HCT116 (cell line): ENCODE measurements around the gene IRF2. TPM values are rescaled to one million over a fixed set of nuclear protein-coding genes. Genes with fewer than 3 reads are reported as not detected.

Experiments
- ATAC-seq: fragments of 200-7000 bp; cut with Tn5 transposase; 2 replicates; pipeline ENCODE4 v1.9.1; 2020; ENCODE audit warnings: mild to moderate bottlenecking, moderate library complexity
- BruUV-seq: library from RNA; stranded (reverse); fragments of 400-500 nt; replicated peaks from 2 replicates; lab custom pipeline; 2021; lab: Mats Ljungman, UMichigan
- CTCF ChIA-PET: fragments of 300-600 bp; sonication (Branson Sonifier 250); formaldehyde crosslinking; loops from one replicate; lab custom pipeline; 2021; ENCODE audit warnings: antibody characterized with exemption; lab: Charles Lee
- POLR2A ChIA-PET: fragments of 300-600, 350-600 bp; sonication (Branson Sonifier 250); formaldehyde crosslinking; loops from one replicate; lab custom pipeline; 2021; ENCODE audit warnings: antibody characterized with exemption; lab: Charles Lee
- RAD21 ChIA-PET, 2 experiments: fragments of 300-600 bp; sonication (Branson Sonifier 250); formaldehyde crosslinking; loops; one replicate each; lab custom pipeline; 2023; ENCODE audit warnings: low total read pairs in 2 of 2; ENCODE audit not compliant: uncharacterized antibody in 2 of 2, unreplicated experiment in 2 of 2, low non-redundant PET in 1 of 2; lab: Charles Lee
- DNase-seq: peaks from one replicate; pipeline ENCODE4 v3.0.0-alpha.2; 2010; ENCODE audit warnings: low read depth, low spot score
- H2AFZ ChIP-seq: fragments of 200-600 bp; shearing (Covaris generic), sonication (generic); 2 replicates; pipeline ENCODE4 v1.6.1; 2017; ENCODE audit warnings: low read depth, mixed run types, mixed read lengths, antibody characterized with exemption, low read length; ENCODE audit not compliant: poor library complexity, severe bottlenecking
- H3K27ac ChIP-seq: 2 replicates; pipeline ENCODE4 v1.5.1; 2012; ENCODE audit warnings: low read depth, low read length
- H3K27me3 ChIP-seq: fragments of 200-600 bp; sonication (generic); 2 replicates; pipeline ENCODE4 v1.6.1; 2016; ENCODE audit warnings: mixed run types, low read length, mixed read lengths; ENCODE audit not compliant: insufficient read depth
- H3K36me3 ChIP-seq, 2 experiments: fragments of 200-500 bp in 1 of 2; fragments of 200-600 bp in 1 of 2; sonication (Bioruptor generic) in 1 of 2; sonication (generic) in 1 of 2; 2 replicates each; pipeline versions ENCODE4 v1.5.1 to v1.6.1; 2014 to 2016; ENCODE audit warnings: low read length in 2 of 2, inconsistent platforms in 1 of 2, mixed read lengths in 1 of 2, mixed run types in 1 of 2; ENCODE audit not compliant: insufficient read depth in 2 of 2, control insufficient read depth in 1 of 2
- H3K4me1 ChIP-seq, 2 experiments: fragments of 200-600 bp in 1 of 2; sonication (generic) in 1 of 2; 2 replicates each; pipeline versions ENCODE4 v1.5.1 to v1.6.1; 2012 to 2017; ENCODE audit warnings: low read length in 2 of 2, inconsistent platforms in 1 of 2, mild to moderate bottlenecking in 1 of 2, mixed read lengths in 1 of 2, mixed run types in 1 of 2, moderate library complexity in 1 of 2; ENCODE audit not compliant: insufficient read depth in 2 of 2, control insufficient read depth in 1 of 2
- H3K4me2 ChIP-seq: fragments of 200-600 bp; sonication (generic); 2 replicates; pipeline ENCODE4 v1.6.1; 2017; ENCODE audit warnings: mixed run types, low read length, mixed read lengths
- H3K4me3 ChIP-seq, 2 experiments: fragments of 200-600 bp in 1 of 2; sonication (generic) in 1 of 2; replicated peaks in 1 of 2; 2 replicates each; pipeline ENCODE4 v1.5.1; 2011 to 2016; ENCODE audit warnings: low read length in 2 of 2, control low read depth in 1 of 2, low read depth in 1 of 2, mild to moderate bottlenecking in 1 of 2, mixed read lengths in 1 of 2, mixed run types in 1 of 2
- H3K79me2 ChIP-seq: fragments of 200-600 bp; sonication (generic); 2 replicates; pipeline ENCODE4 v1.6.1; 2017; ENCODE audit warnings: mild to moderate bottlenecking, mixed run types, low read length, moderate library complexity, mixed read lengths; ENCODE audit not compliant: insufficient read depth
- H3K9ac ChIP-seq: fragments of 200-600 bp; sonication (generic); 2 replicates; pipeline ENCODE4 v1.6.1; 2016; ENCODE audit warnings: low read length, mixed read lengths
- H3K9me2 ChIP-seq: fragments of 200-600 bp; sonication (generic), shearing (Covaris generic); 2 replicates; pipeline ENCODE4 v1.6.1; 2017; ENCODE audit warnings: mixed run types, mild to moderate bottlenecking, moderate library complexity; ENCODE audit not compliant: insufficient read depth
- H3K9me3 ChIP-seq, 2 experiments: fragments of 200-500 bp in 1 of 2; fragments of 200-600 bp in 1 of 2; sonication (Bioruptor generic) in 1 of 2; sonication (generic) in 1 of 2; 2 replicates each; pipeline ENCODE4 v1.6.1; 2014 to 2017; ENCODE audit warnings: low read length in 2 of 2, mixed read lengths in 2 of 2, inconsistent platforms in 1 of 2, low read depth in 1 of 2, mild to moderate bottlenecking in 1 of 2, mixed run types in 1 of 2, moderate library complexity in 1 of 2; ENCODE audit not compliant: control insufficient read depth in 1 of 2, insufficient read depth in 1 of 2
- H4K20me1 ChIP-seq: fragments of 200-600 bp; sonication (generic), shearing (Covaris generic); 2 replicates; pipeline ENCODE4 v1.6.1; 2017; ENCODE audit warnings: mixed run types, mild to moderate bottlenecking, moderate library complexity; ENCODE audit not compliant: insufficient read depth
- CEBPB ChIP-seq: IDR thresholded peaks from 2 replicates; pipeline ENCODE4 v1.6.1; 2012; ENCODE audit warnings: low read depth
- EGR1 ChIP-seq: IDR thresholded peaks from 2 replicates; pipeline ENCODE4 v1.6.1; 2012; ENCODE audit warnings: low read depth
- ELF1 ChIP-seq: IDR thresholded peaks from 2 replicates; pipeline ENCODE4 v1.6.1; 2012; ENCODE audit warnings: low read depth, borderline replicate concordance
- EZH2 ChIP-seq: fragments of 200-600 bp; sonication (generic); IDR thresholded peaks from 2 replicates; pipeline ENCODE4 v1.6.1; 2017; ENCODE audit warnings: antibody characterized with exemption, mixed run types
- JUND ChIP-seq: IDR thresholded peaks from 2 replicates; pipeline ENCODE4 v1.6.1; 2012
- POLR2A ChIP-seq: IDR thresholded peaks from 2 replicates; pipeline ENCODE4 v1.7.0; 2011; ENCODE audit warnings: borderline replicate concordance; ENCODE audit not compliant: insufficient read depth, insufficient read length; ENCODE audit errors: extremely low read depth
- RAD21 ChIP-seq: IDR thresholded peaks from 2 replicates; pipeline ENCODE4 v1.6.1; 2012; ENCODE audit warnings: low read depth, mild to moderate bottlenecking
- REST ChIP-seq: IDR thresholded peaks from 2 replicates; pipeline ENCODE4 v1.6.1; 2012; ENCODE audit warnings: low read depth
- SIN3A ChIP-seq: IDR thresholded peaks from 2 replicates; pipeline ENCODE4 v1.6.1; 2012; ENCODE audit warnings: low read depth
- SP1 ChIP-seq: IDR thresholded peaks from 2 replicates; pipeline ENCODE4 v1.6.1; 2012; ENCODE audit warnings: low read depth
- YY1 ChIP-seq: IDR thresholded peaks from 2 replicates; pipeline ENCODE4 v1.6.1; 2011; ENCODE audit warnings: low read length, low read depth, moderate library complexity, mild to moderate bottlenecking; ENCODE audit not compliant: insufficient replicate concordance; ENCODE audit errors: extremely low read depth
- intact Hi-C: fragments of 100-400 bp; cut with micrococcal nuclease; formaldehyde crosslinking; loops from 2 replicates; pipeline ENCODE4 v1.10.0; 2022
- total RNA-seq: library from RNA; stranded (reverse); gene quantifications from one replicate; pipeline ENCODE4 v1.2.1, GENCODE V29; 2021; ENCODE audit not compliant: unreplicated experiment

IRF2 gene
- total RNA-seq, 1 experiment from 2014 or later, result 10.6 TPM

GRCh38 chr4:184404047-184404446 is 70.3 kb downstream of the IRF2 start (continued):
- TF ChIP-seq REST, result no peak

- intact Hi-C loops, result no loop called here
- no peaks in the 10 kb centered on the region for H3K79me2 ChIP-seq
- ChIA-PET CTCF (no interaction called here), RAD21 (no interaction called here), POLR2A (no interaction called here)
- H3K27me3 ChIP-seq, result no peaks in the 10 kb centered on the region
- no peak overlapping the region for H3K4me3 ChIP-seq
- DNase-seq, result no peak
- no peak overlapping the region for H3K27ac ChIP-seq
- peaks cover 0 to 9% of the 10 kb centered on the region in 2 experiments; a peak in 1 of 4 replicates for H3K4me1 ChIP-seq
- H2AFZ ChIP-seq, result no peak overlapping the region
- no TSS peak for BruUV-seq
- no peak for ATAC-seq
- TF ChIP-seq YY1, result no peak
- TF ChIP-seq CEBPB, result no peak
- no peak for TF ChIP-seq SP1
- TF ChIP-seq SIN3A, result no peak
- TF ChIP-seq RAD21, result no peak
- TF ChIP-seq JUND, result no peak
- no peak for TF ChIP-seq POLR2A
- TF ChIP-seq ELF1, result no peak
- TF ChIP-seq EZH2, result no peak
- TF ChIP-seq EGR1, result no peak
- H4K20me1 ChIP-seq, result no peaks in the 10 kb centered on the region
- H3K9me3 ChIP-seq, result no peaks in the 10 kb centered on the region
- no peaks in the 10 kb centered on the region for H3K9me2 ChIP-seq
- H3K9ac ChIP-seq, result no peak overlapping the region
- H3K4me2 ChIP-seq, result no peak overlapping the region
- H3K36me3 ChIP-seq, result no peaks in the 10 kb centered on the region
Observed at GRCh38 chr4:184403384-184403781, 71.0 kb downstream of the IRF2 start.
